HCT116 (cell line): ENCODE data around the gene NOL11.

Source experiments
- RAD21 ChIP-seq: IDR thresholded peaks from 2 replicates; pipeline ENCODE4 v1.6.1; 2012; ENCODE audit warnings: low read depth, mild to moderate bottlenecking
- TF ChIP-seq, protein P1 (sequence below), 3 experiments: fragments of 200-600 bp in 1 of 3; sonication (generic) in 1 of 3; IDR thresholded peaks in 2 of 3; conservative IDR thresholded peaks in 1 of 3; 2 replicates each; pipeline ENCODE4 v1.5.1; 2012 to 2017; ENCODE audit warnings: low read depth in 2 of 3, low read length in 2 of 3, antibody characterized with exemption in 1 of 3, borderline replicate concordance in 1 of 3, control low read depth in 1 of 3, mild to moderate bottlenecking in 1 of 3, mixed read lengths in 1 of 3, mixed run types in 1 of 3, moderate library complexity in 1 of 3; ENCODE audit not compliant: insufficient read depth in 1 of 3

DNA sequence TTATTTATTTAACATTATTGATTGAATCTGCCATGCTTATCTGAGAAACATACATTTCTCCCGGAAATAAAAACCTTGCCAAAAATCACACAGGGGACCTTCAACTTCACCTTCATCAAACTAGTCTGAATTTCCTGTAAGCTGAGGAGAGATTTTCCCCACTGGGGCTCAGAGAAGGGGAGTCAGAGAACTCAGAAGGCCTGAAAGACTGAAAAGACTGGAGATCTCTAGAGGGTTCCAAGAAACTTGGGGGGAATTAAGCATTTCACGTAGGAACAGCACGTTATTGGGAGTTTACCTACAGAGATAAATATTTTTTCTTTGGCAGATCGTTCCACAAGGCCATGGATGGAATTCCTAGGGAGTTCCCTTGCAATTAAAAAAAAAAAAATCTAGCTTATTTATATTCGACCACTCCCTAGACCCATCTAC is 528 bp upstream of the NOL11 start:
- TF ChIP-seq, protein P1, sequence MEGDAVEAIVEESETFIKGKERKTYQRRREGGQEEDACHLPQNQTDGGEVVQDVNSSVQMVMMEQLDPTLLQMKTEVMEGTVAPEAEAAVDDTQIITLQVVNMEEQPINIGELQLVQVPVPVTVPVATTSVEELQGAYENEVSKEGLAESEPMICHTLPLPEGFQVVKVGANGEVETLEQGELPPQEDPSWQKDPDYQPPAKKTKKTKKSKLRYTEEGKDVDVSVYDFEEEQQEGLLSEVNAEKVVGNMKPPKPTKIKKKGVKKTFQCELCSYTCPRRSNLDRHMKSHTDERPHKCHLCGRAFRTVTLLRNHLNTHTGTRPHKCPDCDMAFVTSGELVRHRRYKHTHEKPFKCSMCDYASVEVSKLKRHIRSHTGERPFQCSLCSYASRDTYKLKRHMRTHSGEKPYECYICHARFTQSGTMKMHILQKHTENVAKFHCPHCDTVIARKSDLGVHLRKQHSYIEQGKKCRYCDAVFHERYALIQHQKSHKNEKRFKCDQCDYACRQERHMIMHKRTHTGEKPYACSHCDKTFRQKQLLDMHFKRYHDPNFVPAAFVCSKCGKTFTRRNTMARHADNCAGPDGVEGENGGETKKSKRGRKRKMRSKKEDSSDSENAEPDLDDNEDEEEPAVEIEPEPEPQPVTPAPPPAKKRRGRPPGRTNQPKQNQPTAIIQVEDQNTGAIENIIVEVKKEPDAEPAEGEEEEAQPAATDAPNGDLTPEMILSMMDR (IDR thresholded peaks at IDR 0.05 in 2 of 3, conservative IDR thresholded peaks at IDR 0.05 in 1 of 3; ENCODE audit: borderline replicate concordance in 1 of 3, insufficient read depth in 1 of 3, low read depth in 2 of 3, low read length in 2 of 3): no peak
- TF ChIP-seq RAD21: no peak
